CD8-positive, alpha-beta memory T cell (primary cell): ENCODE measurements around the gene MFGE8. TPM values are rescaled to one million over a fixed set of nuclear protein-coding genes. Genes with fewer than 3 reads are reported as not detected.

Source experiments
- CTCF ChIA-PET: fragments of 350-600 bp; sonication (Branson Sonifier 250); formaldehyde crosslinking; loops from one replicate; lab custom pipeline; 2021; ENCODE audit warnings: antibody characterized with exemption; lab: Charles Lee
- POLR2A ChIA-PET: fragments of 350-600 bp; sonication (Branson Sonifier 250); formaldehyde crosslinking; loops from one replicate; lab custom pipeline; 2021; ENCODE audit warnings: antibody characterized with exemption; lab: Charles Lee
- DNase-seq, 5 donors: peaks; one replicate each; pipeline versions ENCODE4 v3.0.0 to v3.0.0-alpha.2; 2020 to 2022; ENCODE audit warnings: mixed read lengths in 1 of 5
- H3K27ac ChIP-seq: one replicate; pipeline ENCODE4 v1.7.0; 2013; ENCODE audit warnings: low read depth, mild to moderate bottlenecking, low read length, moderate library complexity
- H3K27me3 ChIP-seq: 2 replicates; pipeline ENCODE4 v1.7.0; 2013; ENCODE audit warnings: low read length, mild to moderate bottlenecking; ENCODE audit not compliant: insufficient read depth, poor library complexity, severe bottlenecking
- H3K36me3 ChIP-seq: 2 replicates; pipeline ENCODE4 v1.7.0; 2013; ENCODE audit warnings: mild to moderate bottlenecking, low read length, moderate library complexity; ENCODE audit not compliant: insufficient read depth
- H3K4me1 ChIP-seq: 2 replicates; pipeline ENCODE4 v1.7.0; 2013; ENCODE audit warnings: mild to moderate bottlenecking, low read length, moderate library complexity; ENCODE audit not compliant: insufficient read depth
- H3K4me3 ChIP-seq: 2 replicates; pipeline ENCODE4 v1.7.0; 2013; ENCODE audit warnings: mild to moderate bottlenecking, low read length
- H3K9me3 ChIP-seq: 2 replicates; pipeline ENCODE4 v1.7.0; 2013; ENCODE audit warnings: mild to moderate bottlenecking, low read length
- H3K27ac Mint-ChIP-seq, 8 donors: one replicate each; pipeline ENCODE4 v1.8.0; 2020 to 2021; ENCODE audit warnings: mixed read lengths in 8 of 8, mild to moderate bottlenecking in 6 of 8, inconsistent platforms in 3 of 8, moderate library complexity in 3 of 8
- H3K27me3 Mint-ChIP-seq, 2 donors: one replicate each; pipeline ENCODE4 v1.8.0; 2020 to 2021; ENCODE audit warnings: mixed read lengths in 2 of 2, mild to moderate bottlenecking in 1 of 2, moderate library complexity in 1 of 2
- H3K36me3 Mint-ChIP-seq, 3 donors: one replicate each; pipeline ENCODE4 v1.8.0; 2020 to 2021; ENCODE audit warnings: mixed read lengths in 3 of 3, inconsistent platforms in 1 of 3, mild to moderate bottlenecking in 1 of 3
- H3K4me1 Mint-ChIP-seq, 3 donors: one replicate each; pipeline ENCODE4 v1.8.0; 2020 to 2021; ENCODE audit warnings: mixed read lengths in 3 of 3, inconsistent platforms in 1 of 3, mild to moderate bottlenecking in 1 of 3
- H3K4me3 Mint-ChIP-seq, 7 donors: one replicate each; pipeline ENCODE4 v1.8.0; 2020 to 2021; ENCODE audit warnings: mixed read lengths in 7 of 7, mild to moderate bottlenecking in 6 of 7, moderate library complexity in 4 of 7, inconsistent platforms in 2 of 7
- H3K9me3 Mint-ChIP-seq, 5 donors: one replicate each; pipeline ENCODE4 v1.8.0; 2020 to 2022; ENCODE audit warnings: mixed read lengths in 5 of 5, mild to moderate bottlenecking in 3 of 5, moderate library complexity in 2 of 5, inconsistent platforms in 1 of 5
- polyA plus RNA-seq: library from polyadenylated mRNA; unstranded; fragments of 300-500 nt; fragmentation: Illumina TruSeq; gene quantifications from one replicate; pipeline ENCODE4 v1.2.3, GENCODE V29; 2021
- total RNA-seq, 2 experiments: library from RNA; stranded (reverse); gene quantifications; one replicate each; pipeline ENCODE4 v1.2.3, GENCODE V29; 2021

Gene MFGE8
- total and polyA plus RNA-seq, 3 experiments from 2014 or later, result 9.6 to 27.1 (median 23.0) TPM

GRCh38 chr15:88907111-88907510, 6.1 kb downstream of the MFGE8 start:
- Histone ChIP-seq H3K27ac (no peak overlapping the region), H3K4me1 (peaks cover 37% of the 10 kb centered on the region), H3K4me3 (no peak overlapping the region), H3K36me3 (no peaks in the 10 kb centered on the region), H3K27me3 (no peaks in the 10 kb centered on the region), H3K9me3 (no peaks in the 10 kb centered on the region)
- peaks cover 38 to 63% (median 46%) of the 10 kb centered on the region in 3 donors for H3K4me1 Mint-ChIP-seq
- POLR2A ChIA-PET, result no interaction called here
- CTCF ChIA-PET, result interaction anchor here (1.2 to 6.7 kb wide), 2 partner anchors 13 to 283 kb away, joined by 3 to 94 read pairs; partner anchors contain the start of gene HAPLN3
- no peaks in the 10 kb centered on the region for H3K9me3 Mint-ChIP-seq
- no peak for DNase-seq
- peak overlapping the region in 4 of 8 donors; percentile 29 to 92 (median 76) for H3K27ac Mint-ChIP-seq
- peaks cover 3 to 26% (median 4%) of the 10 kb centered on the region in 3 donors for H3K36me3 Mint-ChIP-seq
- no peak overlapping the region for H3K4me3 Mint-ChIP-seq
- H3K27me3 Mint-ChIP-seq, result no peaks in the 10 kb centered on the region

GRCh38 chr15:88906551-88906950, 6.6 kb downstream of the MFGE8 start:
- H3K4me3 ChIP-seq, result no peak overlapping the region
- Mint-ChIP-seq H3K36me3 (peaks cover 3 to 31% (median 4%) of the 10 kb centered on the region in 3 donors), H3K27ac (peak overlapping the region in 5 of 8 donors; percentile 26 to 91 (median 66)), H3K4me1 (peaks cover 33 to 61% (median 46%) of the 10 kb centered on the region in 3 donors), H3K4me3 (no peak overlapping the region), H3K9me3 (no peaks in the 10 kb centered on the region), H3K27me3 (no peaks in the 10 kb centered on the region)
- no peak for DNase-seq
- CTCF ChIA-PET, result interaction anchor here (5.1 to 6.7 kb wide), 2 partner anchors 13 to 113 kb away, joined by 59 to 94 read pairs; partner anchors contain the start of gene HAPLN3
- no peak overlapping the region for H3K27ac ChIP-seq
- peaks cover 32% of the 10 kb centered on the region for H3K4me1 ChIP-seq
- POLR2A ChIA-PET, result no interaction called here
- H3K27me3 ChIP-seq, result no peaks in the 10 kb centered on the region
- H3K9me3 ChIP-seq, result no peaks in the 10 kb centered on the region
- no peaks in the 10 kb centered on the region for H3K36me3 ChIP-seq

- Mint-ChIP-seq H3K27ac (peak overlapping the region in 7 of 8 donors; percentile 26 to 99 (median 79)), H3K9me3 (no peaks in the 10 kb centered on the region), H3K36me3 (peaks cover 4 to 33% (median 5%) of the 10 kb centered on the region in 3 donors), H3K4me1 (peaks cover 32 to 59% (median 45%) of the 10 kb centered on the region in 3 donors), H3K27me3 (no peaks in the 10 kb centered on the region), H3K4me3 (no peak overlapping the region)
- Histone ChIP-seq H3K36me3 (no peaks in the 10 kb centered on the region), H3K27ac (no peak overlapping the region), H3K4me3 (no peak overlapping the region), H3K9me3 (no peaks in the 10 kb centered on the region), H3K4me1 (peaks cover 32% of the 10 kb centered on the region), H3K27me3 (no peaks in the 10 kb centered on the region)
- POLR2A ChIA-PET, result no interaction called here
- CTCF ChIA-PET, result interaction anchor here (2.0 to 6.7 kb wide), 3 partner anchors 12 to 282 kb away, joined by 8 to 94 read pairs (median 59); partner anchors contain the start of gene HAPLN3
- no peak for DNase-seq
Measured at GRCh38 chr15:88906130-88906529, 7.0 kb downstream of the MFGE8 start.

- H3K27ac ChIP-seq, result no peak overlapping the region
- Mint-ChIP-seq H3K4me3 (no peak overlapping the region), H3K4me1 (peaks cover 27 to 54% (median 45%) of the 10 kb centered on the region in 3 donors), H3K27ac (peak overlapping the region; percentile 79 to 99 (median 92)), H3K9me3 (no peaks in the 10 kb centered on the region), H3K27me3 (no peaks in the 10 kb centered on the region), H3K36me3 (peaks cover 4 to 37% (median 7%) of the 10 kb centered on the region in 3 donors)
- no peak overlapping the region for H3K4me3 ChIP-seq
- peaks cover 32% of the 10 kb centered on the region for H3K4me1 ChIP-seq
- H3K27me3 ChIP-seq, result no peaks in the 10 kb centered on the region
- ChIA-PET POLR2A (interaction anchor here (1.5 to 2.2 kb wide), 2 partner anchors 11 to 183 kb away, joined by 5 to 10 read pairs; partner anchors contain the start of genes ABHD2 and HAPLN3), CTCF (interaction anchor here (0.8 to 6.7 kb wide), 20 partner anchors 10 to 438 kb away, joined by 3 to 94 read pairs (median 8); partner anchors contain the start of genes ABHD2, HAPLN3, MFGE8 and MRPL46)
- H3K9me3 ChIP-seq, result no peaks in the 10 kb centered on the region
- no peaks in the 10 kb centered on the region for H3K36me3 ChIP-seq
- no peak for DNase-seq
Measured at GRCh38 chr15:88905576-88905975, 7.6 kb downstream of the MFGE8 start.

GRCh38 chr15:88904624-88905327, 8.4 kb downstream of the MFGE8 start:
- POLR2A ChIA-PET, result interaction anchor here (0.5 to 2.2 kb wide), 3 partner anchors 10 to 183 kb away, joined by 3 to 10 read pairs (median 5); partner anchors contain the start of genes ABHD2 and HAPLN3
- H3K36me3 Mint-ChIP-seq, result peaks cover 4 to 38% (median 7%) of the 10 kb centered on the region in 3 donors

GRCh38 chr15:88904257-88904623, 8.9 kb downstream of the MFGE8 start:
- H3K4me3 Mint-ChIP-seq, result peak overlapping the region; percentile 6 to 55 (median 24)
- Histone ChIP-seq H3K9me3 (no peaks in the 10 kb centered on the region), H3K27ac (peak overlapping the region; percentile 21), H3K36me3 (no peaks in the 10 kb centered on the region), H3K27me3 (no peaks in the 10 kb centered on the region), H3K4me1 (peaks cover 32% of the 10 kb centered on the region), H3K4me3 (peak overlapping the region; percentile 33)
- H3K4me1 Mint-ChIP-seq, result peaks cover 21 to 40% (median 36%) of the 10 kb centered on the region in 3 donors
- ChIA-PET POLR2A (interaction anchor here (1.5 to 2.2 kb wide), 2 partner anchors 10 to 184 kb away, joined by 5 to 10 read pairs; partner anchors contain the start of genes ABHD2 and HAPLN3), CTCF (interaction anchor here (0.6 to 6.7 kb wide), 42 partner anchors 11 to 440 kb away, joined by 3 to 94 read pairs (median 5); partner anchors contain the start of genes ABHD2, HAPLN3 and MFGE8)
- H3K27ac Mint-ChIP-seq, result peak overlapping the region; percentile 78 to 99 (median 95)
- H3K9me3 Mint-ChIP-seq, result no peaks in the 10 kb centered on the region
- H3K36me3 Mint-ChIP-seq, result peaks cover 4 to 33% (median 7%) of the 10 kb centered on the region in 3 donors
- H3K27me3 Mint-ChIP-seq, result no peaks in the 10 kb centered on the region
- DNase-seq, result no peak

More at GRCh38 chr15:88904624-88905327, 8.4 kb downstream of the MFGE8 start:
- Mint-ChIP-seq H3K4me1 (peaks cover 23 to 46% (median 39%) of the 10 kb centered on the region in 3 donors), H3K27ac (peak overlapping the region; percentile 78 to 99 (median 95)), H3K4me3 (peak overlapping the region; percentile 6 to 55 (median 24)), H3K27me3 (no peaks in the 10 kb centered on the region), H3K9me3 (no peaks in the 10 kb centered on the region)
- H3K4me1 ChIP-seq, result peaks cover 32% of the 10 kb centered on the region
- no peaks in the 10 kb centered on the region for H3K9me3 ChIP-seq
- no peaks in the 10 kb centered on the region for H3K27me3 ChIP-seq
- CTCF ChIA-PET, result interaction anchor here (0.6 to 6.7 kb wide), 46 partner anchors 11 to 439 kb away, joined by 3 to 94 read pairs (median 5); partner anchors contain the start of genes ABHD2, HAPLN3, MFGE8 and MRPL46
- H3K36me3 ChIP-seq, result no peaks in the 10 kb centered on the region
- peak overlapping the region; percentile 33 for H3K4me3 ChIP-seq
- DNase-seq, result peak; percentile 84 to 96 (median 94)
- peak overlapping the region; percentile 21 for H3K27ac ChIP-seq

GRCh38 chr15:88902846-88903245, 10.3 kb downstream of the MFGE8 start:
- no peaks in the 10 kb centered on the region for H3K27me3 Mint-ChIP-seq
- H3K36me3 Mint-ChIP-seq, result peaks cover 4 to 25% (median 7%) of the 10 kb centered on the region in 3 donors
- H3K4me3 Mint-ChIP-seq, result peak overlapping the region in 1 of 7 donors; percentile 20
- peaks cover 34% of the 10 kb centered on the region for H3K4me1 ChIP-seq
- H3K27ac ChIP-seq, result no peak overlapping the region
- no peaks in the 10 kb centered on the region for H3K9me3 ChIP-seq
- H3K27ac Mint-ChIP-seq, result peak overlapping the region; percentile 47 to 99 (median 76)
- no peaks in the 10 kb centered on the region for H3K27me3 ChIP-seq
- peaks cover 19 to 37% (median 36%) of the 10 kb centered on the region in 3 donors for H3K4me1 Mint-ChIP-seq
- H3K9me3 Mint-ChIP-seq, result no peaks in the 10 kb centered on the region
- no peak overlapping the region for H3K4me3 ChIP-seq
- DNase-seq, result no peak
- no peaks in the 10 kb centered on the region for H3K36me3 ChIP-seq
- POLR2A ChIA-PET, result interaction anchor here (0.6 kb wide), 1 partner anchor 342 kb away, joined by 3 read pairs; no protein-coding TSS in a partner anchor
- CTCF ChIA-PET, result interaction anchor here (1.2 to 6.7 kb wide), 5 partner anchors 9 to 304 kb away, joined by 3 to 94 read pairs (median 21); partner anchors contain the start of gene HAPLN3
